ENCODE results near the gene PCDHGA7.

The PCDHGA7 gene

GRCh38 chr5:141420855-141421488 is 38.4 kb downstream of the PCDHGA7 start, which contains the start of gene PCDHGA11 (continued):
- TF ChIP-seq ZNF510 (tag by site-specific recombination; IDR thresholded peaks at IDR 0.05; ENCODE audit: insufficient replicate concordance) = no peak
- TF ChIP-seq ZNF214 (tag by site-specific recombination; IDR thresholded peaks at IDR 0.05; ENCODE audit: borderline replicate concordance) = no peak
- TF ChIP-seq ZNF626 (tag by site-specific recombination; IDR thresholded peaks at IDR 0.05) = 0 out of 2 replicates have a peak, but pooled peaks have one; percentile 29
- TF ChIP-seq PRDM10 (tag by site-specific recombination; IDR thresholded peaks at IDR 0.05) = no peak
- no peak; the same call in 1 of the 2 replicates for TF ChIP-seq ZBTB48 (tag by site-specific recombination; IDR thresholded peaks at IDR 0.05)
- TF ChIP-seq ZFP37 (tag by site-specific recombination; IDR thresholded peaks at IDR 0.05) = no peak
- no peak for TF ChIP-seq ZNF248 (tag by site-specific recombination; IDR thresholded peaks at IDR 0.05)
- no peak for TF ChIP-seq ZFP3 (tag by site-specific recombination; IDR thresholded peaks at IDR 0.05; ENCODE audit: low read depth)
- no peak for TF ChIP-seq ZNF561 (tag by site-specific recombination; IDR thresholded peaks at IDR 0.05; ENCODE audit: borderline replicate concordance)
- 0 out of 2 replicates have a peak, but pooled peaks have one; percentile 28 for TF ChIP-seq SP7 (tag by site-specific recombination; IDR thresholded peaks at IDR 0.05)
- TF ChIP-seq ZNF785 (tag by site-specific recombination; IDR thresholded peaks at IDR 0.05) = no peak
- no peak for TF ChIP-seq ZNF514 (tag by site-specific recombination; IDR thresholded peaks at IDR 0.05)
- TF ChIP-seq ZBTB26 (tag by site-specific recombination; optimal IDR thresholded peaks at IDR 0.05) = peak; percentile 24
- peak; percentile 70 for TF ChIP-seq ZNF2 (tag by site-specific recombination; IDR thresholded peaks at IDR 0.05)
- 0 out of 2 replicates have a peak, but pooled peaks have one; percentile 20 for TF ChIP-seq ZNF335 (tag by site-specific recombination; conservative IDR thresholded peaks at IDR 0.05)
- peak; percentile 29; the same call in 1 of the 2 replicates for TF ChIP-seq KLF8 (tag by site-specific recombination; IDR thresholded peaks at IDR 0.05)
- no peak for TF ChIP-seq ZNF76 (tag by site-specific recombination; IDR thresholded peaks at IDR 0.05; ENCODE audit: borderline replicate concordance, low read depth)
- TF ChIP-seq EGR2 (tag by site-specific recombination; IDR thresholded peaks at IDR 0.05; ENCODE audit: low read depth) = no peak
- TF ChIP-seq ZNF157 (tag by site-specific recombination; IDR thresholded peaks at IDR 0.05) = no peak
- no peak; the same call in 1 of the 2 replicates for TF ChIP-seq ZNF324 (tag by site-specific recombination; IDR thresholded peaks at IDR 0.05)
- TF ChIP-seq ZNF654 (tag by site-specific recombination; IDR thresholded peaks at IDR 0.05; ENCODE audit: low read depth) = peak; percentile 83
- TF ChIP-seq ZNF521 (tag by site-specific recombination; IDR thresholded peaks at IDR 0.05) = no peak
- peak; percentile 22; the same call in 1 of the 2 replicates for TF ChIP-seq ZBTB20 (tag by site-specific recombination; IDR thresholded peaks at IDR 0.05)
- no peak for TF ChIP-seq ZNF18 (tag by site-specific recombination; IDR thresholded peaks at IDR 0.05)
- TF ChIP-seq ZNF138 (tag by site-specific recombination; IDR thresholded peaks at IDR 0.05; ENCODE audit: borderline replicate concordance) = no peak
- TF ChIP-seq ZNF398 (tag by site-specific recombination; IDR thresholded peaks at IDR 0.05) = no peak
- no peak for TF ChIP-seq ZNF112 (tag by site-specific recombination; IDR thresholded peaks at IDR 0.05)
- no peak for TF ChIP-seq SALL2 (tag by site-specific recombination; IDR thresholded peaks at IDR 0.05; ENCODE audit: borderline replicate concordance)
- TF ChIP-seq ZNF292 (tag by site-specific recombination; IDR thresholded peaks at IDR 0.05; ENCODE audit: borderline replicate concordance, low read depth) = no peak
- no peak for TF ChIP-seq ZNF114 (tag by site-specific recombination; IDR thresholded peaks at IDR 0.05)
- TF ChIP-seq ZNF585B (tag by site-specific recombination; IDR thresholded peaks at IDR 0.05) = no peak
- no peak for TF ChIP-seq ZNF560 (tag by site-specific recombination; IDR thresholded peaks at IDR 0.05; ENCODE audit: borderline replicate concordance)
